K562 (cell line): ENCODE results near the gene ZDHHC24. TPM values are rescaled to one million over a fixed set of nuclear protein-coding genes. Genes with fewer than 3 reads are reported as not detected.

Experiments
- ATAC-seq: fragments of 200-7000 bp; cut with Tn5 transposase; 3 replicates; pipeline ENCODE4 v1.9.1; 2020; ENCODE audit warnings: moderate library complexity
- BruUV-seq: library from RNA; stranded (reverse); fragments of 400-500 nt; replicated peaks from 2 replicates; lab custom pipeline; 2021; lab: Mats Ljungman, UMichigan
- CTCF ChIA-PET: fragments of 300-600 bp; formaldehyde crosslinking; extraction: SDS; loops from one replicate; lab custom pipeline; 2021; ENCODE audit warnings: low intra/inter-chr PET ratio; lab: Yijun Ruan, JAX
- POLR2A ChIA-PET: fragments of 300-600, 350-650 bp; sonication (Branson Sonifier 250); formaldehyde crosslinking; extraction: SDS; loops from one replicate; lab custom pipeline; 2021; ENCODE audit warnings: antibody characterized with exemption, inconsistent platforms; lab: Yijun Ruan, JAX
- DNase-seq, 4 experiments: peaks; one replicate each; pipeline versions ENCODE4 v3.0.0 to v3.0.0-alpha.2; 2011 to 2018; ENCODE audit warnings: low spot score in 3 of 4, mixed read lengths in 3 of 4; ENCODE audit errors: extremely low read depth in 1 of 4
- FAIRE-seq: peaks from 2 replicates; lab custom pipeline; 2011; peaks lifted over from hg19 to GRCh38; lab: Jason Lieb, UNC
- H2AFZ ChIP-seq: 2 replicates; pipeline ENCODE4 v1.6.0; 2011; ENCODE audit warnings: low read depth, low read length, control low read depth, inconsistent platforms
- H3K27ac ChIP-seq: fragments of 200-600 bp; 3 replicates; pipeline ENCODE4 v1.8.0; 2011; ENCODE audit warnings: low read depth, mild to moderate bottlenecking, control low read depth, inconsistent platforms, low read length, moderate library complexity, mixed read lengths; ENCODE audit errors: extremely low read depth
- H3K27me3 ChIP-seq, 2 experiments: fragments of 300-600 bp in 1 of 2; 2 replicates in 1 of 2; 3 replicates in 1 of 2; pipeline versions ENCODE4 v1.6.0 to v1.8.0; 2011; ENCODE audit warnings: inconsistent platforms in 2 of 2, low read length in 2 of 2, mild to moderate bottlenecking in 1 of 2, mixed read lengths in 1 of 2, moderate library complexity in 1 of 2; ENCODE audit not compliant: control insufficient read depth in 2 of 2, insufficient read depth in 2 of 2
- H3K36me3 ChIP-seq: fragments of 300-600 bp; 3 replicates; pipeline ENCODE4 v1.8.0; 2011; ENCODE audit warnings: mild to moderate bottlenecking, low read length, inconsistent platforms; ENCODE audit not compliant: control insufficient read depth, insufficient read depth
- H3K4me1 ChIP-seq, 2 experiments: fragments of 200-600 bp in 1 of 2; replicated peaks in 1 of 2; 2 replicates in 1 of 2; 3 replicates in 1 of 2; pipeline versions ENCODE4 v1.5.1 to v1.8.0; 2011; ENCODE audit warnings: inconsistent platforms in 2 of 2, low read length in 2 of 2, mild to moderate bottlenecking in 1 of 2, mixed read lengths in 1 of 2, moderate library complexity in 1 of 2; ENCODE audit not compliant: control insufficient read depth in 2 of 2, insufficient read depth in 2 of 2
- H3K4me2 ChIP-seq: 2 replicates; pipeline ENCODE4 v1.6.1; 2011; ENCODE audit warnings: low read length, control low read depth, inconsistent platforms, mixed read lengths; ENCODE audit not compliant: insufficient read depth
- H3K4me3 ChIP-seq: fragments of 200-600 bp; sonication (generic), shearing (Covaris generic); 2 replicates; pipeline ENCODE4 v1.5.1; 2016; ENCODE audit warnings: control low read depth, inconsistent platforms
- H3K79me2 ChIP-seq: fragments of 200-600 bp; 3 replicates; pipeline ENCODE4 v1.8.0; 2011; ENCODE audit warnings: low read length, inconsistent platforms; ENCODE audit not compliant: control insufficient read depth, insufficient read depth
- H3K9ac ChIP-seq, 2 experiments: 2 replicates each; pipeline versions ENCODE4 v1.6.0 to v1.6.1; 2011; ENCODE audit warnings: low read depth in 2 of 2, low read length in 2 of 2, control low read depth in 1 of 2, inconsistent platforms in 1 of 2, mild to moderate bottlenecking in 1 of 2, mixed read lengths in 1 of 2; ENCODE audit not compliant: insufficient read depth in 1 of 2
- H3K9me1 ChIP-seq: one replicate; pipeline ENCODE4 v1.6.0; 2011; ENCODE audit warnings: inconsistent platforms, mild to moderate bottlenecking, low read length, moderate library complexity; ENCODE audit not compliant: control insufficient read depth, insufficient read depth
- H3K9me3 ChIP-seq: replicated peaks from 2 replicates; pipeline ENCODE4 v1.5.1; 2011; ENCODE audit warnings: low read depth, low read length, inconsistent platforms; ENCODE audit not compliant: control insufficient read depth, insufficient read depth
- H4K20me1 ChIP-seq: replicated peaks from 2 replicates; pipeline ENCODE4 v1.6.1; 2011; ENCODE audit warnings: low read length, inconsistent platforms, mixed read lengths; ENCODE audit not compliant: control insufficient read depth, insufficient read depth
- CBX2 ChIP-seq: fragments of 200-600 bp; sonication (generic); IDR thresholded peaks from one replicate; pipeline ENCODE4 v1.6.1; 2012; ENCODE audit warnings: mild to moderate bottlenecking, low read length, inconsistent platforms; ENCODE audit not compliant: insufficient read depth, poor library complexity, severe bottlenecking
- CREB5 ChIP-seq: fragments of 250-450 bp; sonication (Bioruptor Pico); IDR thresholded peaks from 2 replicates; pipeline ENCODE4 v1.5.0; 2020; ENCODE audit warnings: mild to moderate bottlenecking
- DIDO1 ChIP-seq: fragments of 450-650 bp; IDR thresholded peaks from 2 replicates; pipeline ENCODE4 v1.6.1; 2016; ENCODE audit warnings: low read depth, missing biosample characterization, missing genetic modification characterization
- HDAC3 ChIP-seq: fragments of 450-650 bp; IDR thresholded peaks from 2 replicates; pipeline ENCODE4 v1.6.1; 2018; ENCODE audit warnings: borderline replicate concordance, mild to moderate bottlenecking, moderate library complexity; ENCODE audit not compliant: partially characterized antibody
- HOXB6 ChIP-seq: fragments of 250-450 bp; sonication (Bioruptor Pico); IDR thresholded peaks from 2 replicates; pipeline ENCODE4 v1.5.1; 2022; ENCODE audit warnings: mild to moderate bottlenecking, borderline replicate concordance
- PPARD ChIP-seq: fragments of 250-450 bp; sonication (Bioruptor Pico); IDR thresholded peaks from 2 replicates; pipeline ENCODE4 v1.8.0; 2022; ENCODE audit warnings: inconsistent platforms, mild to moderate bottlenecking, moderate library complexity
- RAD21 ChIP-seq, 2 experiments: fragments of 250-450 bp in 1 of 2; fragments of 450-650 bp in 1 of 2; sonication (Bioruptor Pico) in 1 of 2; formaldehyde crosslinking in 1 of 2; IDR thresholded peaks in 1 of 2; conservative IDR thresholded peaks in 1 of 2; 2 replicates each; pipeline versions ENCODE4 v1.4.0 to v1.8.0; 2020 to 2022; ENCODE audit warnings: mild to moderate bottlenecking in 2 of 2, moderate library complexity in 1 of 2
- RHOXF2B ChIP-seq: fragments of 250-450 bp; sonication (Bioruptor Pico); conservative IDR thresholded peaks from 2 replicates; pipeline ENCODE4 v1.5.1; 2021
- RNF2 ChIP-seq: sonication (generic); IDR thresholded peaks from 2 replicates; pipeline ENCODE4 v1.6.1; 2016
- ZBTB8A ChIP-seq: fragments of 450-650 bp; IDR thresholded peaks from 2 replicates; pipeline ENCODE4 v1.6.1; 2018; ENCODE audit warnings: mild to moderate bottlenecking, moderate library complexity; ENCODE audit not compliant: partially characterized antibody
- ZNF12 ChIP-seq: sonication (generic); formaldehyde crosslinking; IDR thresholded peaks from 2 replicates; pipeline ENCODE4 v1.4.0; 2020; ENCODE audit warnings: mild to moderate bottlenecking, missing genetic modification reagents
- ZNF253 ChIP-seq: fragments of 250-450 bp; sonication (Bioruptor Pico); conservative IDR thresholded peaks from 2 replicates; pipeline ENCODE4 v1.6.1; 2021; ENCODE audit warnings: mild to moderate bottlenecking
- ZNF449 ChIP-seq: fragments of 250-450 bp; sonication (Bioruptor Pico); IDR thresholded peaks from 2 replicates; pipeline ENCODE4 v1.8.0; 2022; ENCODE audit warnings: moderate library complexity, mild to moderate bottlenecking, inconsistent platforms
- WGBS: fragments of 100-300 bp; shearing (Covaris generic); methylation state at CpG from one replicate; pipeline ENCODE4 v1.1.6; 2016; ENCODE audit warnings: low coverage, mixed read lengths; ENCODE audit not compliant: insufficient coverage; ENCODE audit errors: missing lambda C conversion rate; 5-methylcytosine and 5-hydroxymethylcytosine counted together
- in situ Hi-C: fragments of 300-500 bp; cut with MboI; formaldehyde crosslinking; loops from 4 replicates; pipeline ENCODE4 v1.15.0; 2018; ENCODE audit warnings: inconsistent platforms, mixed read lengths
- intact Hi-C: fragments of 100-400 bp; cut with micrococcal nuclease; formaldehyde crosslinking; loops from 2 replicates; pipeline ENCODE4 v1.14.2; 2022
- polyA plus RNA-seq, 8 experiments: library from polyadenylated mRNA; depleted of rRNA in 4 of 8; stranded (reverse) in 5 of 8; unstranded in 3 of 8; fragments of >200 nt; fragmentation: Nextera tagmentation in 2 of 8; fragmentation: Illumina TruSeq in 1 of 8; extraction: Ambion mirVana in 2 of 8; extraction: Trizol in 1 of 8; gene quantifications; 2 replicates each; pipeline versions ENCODE4 v1.2.1 to v1.2.3, GENCODE V29; 2011 to 2014; ENCODE audit warnings: inconsistent platforms in 1 of 8, missing spikeins in 1 of 8
- total RNA-seq, 7 experiments: library from RNA; depleted of rRNA in 6 of 7; stranded (reverse); fragments of >200 nt in 6 of 7; fragmentation: Illumina TruSeq in 2 of 7; extraction: Trizol in 2 of 7; gene quantifications; 2 replicates each; pipeline versions ENCODE4 v1.2.1 to v1.2.3, GENCODE V29; 2011 to 2021; ENCODE audit warnings: low replicate concordance in 1 of 7
- TF ChIP-seq, protein P1 (sequence below): fragments of 450-650 bp; IDR thresholded peaks from 2 replicates; pipeline ENCODE4 v1.7.0; 2016; ENCODE audit warnings: borderline replicate concordance
- TF ChIP-seq, protein P2 (sequence below): fragments of 250-450 bp; sonication (Bioruptor Pico); IDR thresholded peaks from 2 replicates; pipeline ENCODE4 v1.4.0; 2020

The ZDHHC24 gene
- total and polyA plus RNA-seq, 9 of the 15 experiments (the other 6 are each of a cell fraction or from before 2014, with no cell fraction given) = 0.45 to 11.2 (median 2.7) TPM

DNA sequence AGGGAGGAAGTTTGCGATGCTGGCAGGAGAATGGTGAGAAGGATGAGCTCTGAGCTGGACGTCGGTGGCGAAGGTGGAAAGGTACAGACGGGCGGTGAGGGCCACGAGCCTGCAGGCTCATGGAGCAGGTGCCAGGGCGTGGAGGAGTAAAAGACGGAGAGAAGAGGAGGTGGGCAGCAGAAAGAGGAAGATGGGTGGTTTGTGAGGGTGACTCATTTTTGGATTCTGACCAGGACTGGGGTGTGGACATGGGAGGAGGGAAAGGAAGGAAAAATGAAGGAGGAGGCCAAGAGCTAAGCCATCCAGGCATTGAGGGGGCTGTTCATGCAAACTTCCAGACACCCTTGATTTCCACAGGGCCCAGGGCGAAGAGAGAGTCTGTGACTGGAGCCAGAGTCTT, 3.5 kb downstream of the ZDHHC24 start (continued):
- TF ChIP-seq, protein P1, sequence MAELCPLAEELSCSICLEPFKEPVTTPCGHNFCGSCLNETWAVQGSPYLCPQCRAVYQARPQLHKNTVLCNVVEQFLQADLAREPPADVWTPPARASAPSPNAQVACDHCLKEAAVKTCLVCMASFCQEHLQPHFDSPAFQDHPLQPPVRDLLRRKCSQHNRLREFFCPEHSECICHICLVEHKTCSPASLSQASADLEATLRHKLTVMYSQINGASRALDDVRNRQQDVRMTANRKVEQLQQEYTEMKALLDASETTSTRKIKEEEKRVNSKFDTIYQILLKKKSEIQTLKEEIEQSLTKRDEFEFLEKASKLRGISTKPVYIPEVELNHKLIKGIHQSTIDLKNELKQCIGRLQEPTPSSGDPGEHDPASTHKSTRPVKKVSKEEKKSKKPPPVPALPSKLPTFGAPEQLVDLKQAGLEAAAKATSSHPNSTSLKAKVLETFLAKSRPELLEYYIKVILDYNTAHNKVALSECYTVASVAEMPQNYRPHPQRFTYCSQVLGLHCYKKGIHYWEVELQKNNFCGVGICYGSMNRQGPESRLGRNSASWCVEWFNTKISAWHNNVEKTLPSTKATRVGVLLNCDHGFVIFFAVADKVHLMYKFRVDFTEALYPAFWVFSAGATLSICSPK = no peak

DNA sequence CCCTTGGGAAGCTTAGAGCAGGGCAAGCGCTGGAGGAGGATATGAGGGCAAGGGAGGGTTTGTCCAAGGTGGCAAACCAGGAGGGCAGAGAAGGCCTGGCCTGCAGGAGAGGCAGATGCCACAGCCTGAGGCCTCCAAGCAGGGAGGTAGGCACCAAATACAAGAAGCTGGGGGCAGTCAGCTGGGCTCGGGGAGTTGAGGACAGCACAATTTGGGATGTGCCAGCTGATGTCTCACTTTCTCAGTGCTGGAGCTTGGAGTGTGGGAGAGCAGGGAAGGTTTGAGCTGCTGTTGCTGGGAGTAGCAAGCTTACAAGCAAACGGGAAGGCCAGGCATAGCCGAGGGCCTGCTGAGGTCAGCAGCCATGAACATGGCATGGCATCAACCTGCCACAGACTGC, 4.0 kb downstream of the ZDHHC24 start:
- 78% methylated on average over 4 of the region's 4 CpGs for WGBS
- CTCF ChIA-PET = interaction anchor here (0.5 kb wide), 1 partner anchor 51 kb away, joined by 4 read pairs; no protein-coding TSS in a partner anchor
- ATAC-seq (no peak), FAIRE-seq (no peak), DNase-seq (no peak)
- H3K9me1 ChIP-seq = no peaks in the 10 kb centered on the region
- H2AFZ ChIP-seq = no peak overlapping the region
- no peaks in the 10 kb centered on the region for H3K9me3 ChIP-seq
- H3K27me3 ChIP-seq = no peaks in the 10 kb centered on the region
- intact Hi-C loops = no loop called here
- H3K36me3 ChIP-seq = peaks cover 5% of the 10 kb centered on the region; the same call in 2 of the 3 replicates
- peaks cover 0 to 33% of the 10 kb centered on the region in 2 experiments; a peak in 3 of 5 replicates for H3K4me1 ChIP-seq
- no TSS peak for BruUV-seq
- H4K20me1 ChIP-seq = no peaks in the 10 kb centered on the region
- no peak overlapping the region for H3K4me3 ChIP-seq
- H3K79me2 ChIP-seq = peaks cover 6% of the 10 kb centered on the region; the same call in 1 of the 3 replicates
- POLR2A ChIA-PET = interaction anchor here (0.9 to 1.4 kb wide), 3 partner anchors 10 to 22 kb away, joined by 3 to 4 read pairs (median 4); no protein-coding TSS in a partner anchor
- H3K4me2 ChIP-seq = no peak overlapping the region
- no peak overlapping the region for H3K27ac ChIP-seq
- in situ Hi-C loops = no loop called here
- H3K9ac ChIP-seq = peak overlapping the region in 1 of 2 experiments; percentile 32; a peak in 2 of 4 replicates
- TF ChIP-seq, protein P2, sequence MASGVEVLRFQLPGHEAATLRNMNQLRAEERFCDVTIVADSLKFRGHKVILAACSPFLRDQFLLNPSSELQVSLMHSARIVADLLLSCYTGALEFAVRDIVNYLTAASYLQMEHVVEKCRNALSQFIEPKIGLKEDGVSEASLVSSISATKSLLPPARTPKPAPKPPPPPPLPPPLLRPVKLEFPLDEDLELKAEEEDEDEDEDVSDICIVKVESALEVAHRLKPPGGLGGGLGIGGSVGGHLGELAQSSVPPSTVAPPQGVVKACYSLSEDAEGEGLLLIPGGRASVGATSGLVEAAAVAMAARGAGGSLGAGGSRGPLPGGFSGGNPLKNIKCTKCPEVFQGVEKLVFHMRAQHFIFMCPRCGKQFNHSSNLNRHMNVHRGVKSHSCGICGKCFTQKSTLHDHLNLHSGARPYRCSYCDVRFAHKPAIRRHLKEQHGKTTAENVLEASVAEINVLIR (CRISPR knock-in tag) = no peak
- no peak for TF ChIP-seq RHOXF2B (CRISPR knock-in tag)
- TF ChIP-seq ZBTB8A = no peak
- TF ChIP-seq HDAC3 = no peak
- no peak for TF ChIP-seq DIDO1 (tag)
- no peak for TF ChIP-seq ZNF253 (CRISPR knock-in tag)
- no peak for TF ChIP-seq ZNF12
- no peak for TF ChIP-seq ZNF449 (CRISPR knock-in tag)
- TF ChIP-seq CBX2 = no peak
- TF ChIP-seq PPARD (CRISPR knock-in tag) = no peak
- no peak for TF ChIP-seq CREB5 (CRISPR knock-in tag)
- no peak for TF ChIP-seq HOXB6 (CRISPR knock-in tag)
- TF ChIP-seq RNF2 = no peak
- no peak for TF ChIP-seq RAD21 (CRISPR knock-in tag; conservative IDR thresholded peaks at IDR 0.05 in 1 of 2, IDR thresholded peaks at IDR 0.05 in 1 of 2)
